LNCAP (cell line): ENCODE measurements around the gene MVB12B.

ENCODE experiments used
- CTCF ChIP-seq: fragments of 450-650 bp; IDR thresholded peaks from 2 replicates; pipeline ENCODE4 v1.5.1; 2017; ENCODE audit warnings: mild to moderate bottlenecking

MVB12B gene

DNA sequence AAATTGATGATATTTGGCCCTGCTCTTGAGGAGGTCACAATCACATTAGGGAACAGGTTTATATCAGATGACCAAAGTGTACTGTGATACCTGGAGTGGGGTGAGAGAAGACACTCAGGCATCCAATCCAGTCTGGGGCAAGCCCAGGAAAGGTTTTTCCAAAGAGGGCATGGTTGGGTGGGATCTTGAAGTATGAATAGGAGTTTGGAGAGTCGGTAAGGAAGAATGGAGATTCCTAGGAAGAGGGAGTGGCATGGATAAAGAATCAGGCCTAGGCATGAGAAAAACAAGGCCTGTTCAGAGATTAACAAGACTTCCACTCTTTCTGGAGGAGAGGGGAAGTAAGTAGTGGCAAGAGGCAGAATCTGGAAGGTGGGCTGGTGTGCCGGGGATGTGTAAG lies 91.1 kb downstream of the MVB12B start:
- TF ChIP-seq CTCF = no peak

- no peak for TF ChIP-seq CTCF
Observed at GRCh38 chr9:126418608-126419007, 92.0 kb downstream of the MVB12B start.

DNA sequence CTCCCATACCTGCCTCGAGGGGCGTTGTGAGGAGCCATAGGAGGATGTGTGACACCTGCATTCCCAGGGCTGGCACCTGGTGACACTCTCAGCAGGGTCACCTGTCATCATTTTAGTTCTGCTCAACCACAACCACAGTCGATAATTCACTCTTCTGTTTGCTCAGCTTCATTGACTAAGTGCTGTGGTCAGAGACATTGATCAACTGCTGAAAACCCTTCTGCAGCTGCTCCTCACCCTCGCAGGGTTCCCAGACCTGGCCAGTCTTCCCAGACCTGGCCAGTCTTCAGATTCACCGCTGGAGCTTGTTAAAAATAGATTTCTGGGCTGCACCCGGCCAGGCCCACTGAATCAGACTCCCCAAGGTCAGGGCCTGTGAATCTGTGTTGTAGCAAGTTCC lies 92.8 kb downstream of the MVB12B start:
- no peak for TF ChIP-seq CTCF

DNA sequence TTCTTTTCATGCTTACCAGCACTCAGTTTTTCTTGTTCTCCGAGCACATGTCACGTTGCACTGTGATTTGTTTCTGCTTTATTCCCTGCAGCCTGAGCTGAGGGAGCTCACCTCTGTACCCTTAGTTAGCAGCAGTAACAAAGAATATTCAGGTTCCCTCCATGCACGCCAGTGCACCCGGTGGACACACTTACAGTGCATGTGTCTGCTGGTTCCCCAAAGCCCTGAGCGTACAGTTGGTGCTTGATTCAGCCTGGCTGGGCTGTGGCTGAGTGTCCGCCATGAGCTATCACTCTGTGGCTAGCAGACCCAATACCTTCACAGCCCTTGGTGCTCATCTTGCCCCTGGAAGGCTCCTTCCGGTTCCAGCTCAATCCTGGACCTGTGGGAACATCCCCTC lies 93.5 kb downstream of the MVB12B start:
- TF ChIP-seq CTCF = no peak

- TF ChIP-seq CTCF = no peak
Observed at GRCh38 chr9:126420643-126421564, 94.3 kb downstream of the MVB12B start.

DNA sequence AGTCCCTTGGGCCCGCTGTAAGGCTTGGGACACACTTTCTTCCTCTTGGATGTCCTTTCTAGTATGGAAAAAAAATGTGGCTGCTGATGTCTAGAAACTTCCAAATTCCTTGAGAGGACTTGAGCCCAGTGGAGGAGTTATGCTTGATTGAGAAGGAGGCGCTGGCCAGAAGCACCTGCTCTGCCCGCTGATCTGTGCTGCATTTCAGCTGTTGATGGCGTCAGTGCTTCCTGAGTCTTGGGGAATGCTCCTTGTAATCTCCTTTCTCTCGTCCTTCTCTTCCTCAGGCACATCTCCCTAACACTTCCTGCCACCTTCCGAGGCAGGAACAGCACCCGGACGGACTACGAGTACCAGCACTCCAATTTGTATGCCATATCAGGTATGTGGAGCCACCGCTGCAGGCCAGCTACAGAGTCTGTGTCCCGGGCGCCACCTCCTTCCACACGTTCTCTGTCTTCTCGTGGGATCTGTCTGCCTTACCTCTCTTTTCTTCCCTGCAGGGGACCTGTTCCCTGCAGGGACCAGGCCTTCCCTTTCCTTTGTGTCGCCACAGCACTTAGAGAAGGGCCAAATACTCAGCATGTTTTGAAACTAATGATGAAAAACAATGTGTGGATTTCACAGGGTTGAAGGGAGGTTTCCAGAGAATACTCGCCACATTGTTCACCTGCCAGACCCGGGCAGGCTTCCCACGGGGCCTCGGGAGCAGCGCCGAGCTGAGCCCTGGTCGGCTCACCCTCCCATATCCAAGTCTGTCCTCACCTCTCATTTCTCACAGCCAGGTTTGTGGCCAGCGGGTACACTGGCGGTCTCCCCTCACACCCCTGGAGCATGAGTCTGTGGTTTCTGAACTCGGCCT lies 95.2 kb downstream of the MVB12B start:
- no peak for TF ChIP-seq CTCF

DNA sequence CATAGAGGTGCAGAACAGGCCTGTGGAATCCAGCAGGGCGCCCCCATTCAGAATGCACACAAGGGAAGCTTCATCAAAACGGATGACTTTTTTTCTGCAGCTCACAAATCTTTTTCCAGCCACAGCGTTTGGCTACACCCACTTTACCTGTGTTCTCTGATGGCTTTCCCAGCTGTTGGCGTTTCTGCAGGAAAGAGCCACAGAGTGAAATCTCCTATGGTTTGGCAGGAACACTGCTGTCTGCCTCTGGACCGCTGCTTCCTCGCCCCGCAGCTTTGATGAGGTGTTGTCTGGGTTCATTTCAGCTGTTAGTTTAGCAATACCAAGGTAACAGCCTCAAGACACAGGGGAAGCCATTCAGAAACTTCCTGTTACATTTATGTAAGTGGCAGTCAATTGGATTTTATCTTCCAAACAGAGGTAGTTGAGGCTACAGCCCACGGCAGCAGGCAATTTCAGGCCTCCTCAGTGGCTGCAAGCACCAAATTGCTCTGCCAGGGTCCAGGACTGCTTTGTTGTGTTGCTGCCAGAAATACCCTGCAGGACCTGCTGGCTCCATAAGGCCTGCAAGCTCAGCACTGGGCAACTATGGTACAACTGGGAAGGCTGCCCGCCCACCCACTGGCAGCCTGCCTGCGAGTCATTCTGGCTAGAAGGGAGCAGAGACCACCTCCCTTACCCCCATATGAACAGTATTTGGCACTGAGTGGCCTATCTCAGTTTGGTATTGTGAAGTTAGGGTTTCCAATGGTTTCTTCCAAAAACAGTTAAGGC lies 96.7 kb downstream of the MVB12B start:
- TF ChIP-seq CTCF = no peak
